HCT116 (cell line): ENCODE results near the gene FAM120A. TPM values are rescaled to one million over a fixed set of nuclear protein-coding genes. Genes with fewer than 3 reads are reported as not detected.

Experiments
- ATAC-seq: fragments of 200-7000 bp; cut with Tn5 transposase; 2 replicates; pipeline ENCODE4 v1.9.1; 2020; ENCODE audit warnings: mild to moderate bottlenecking, moderate library complexity
- BruUV-seq: library from RNA; stranded (reverse); fragments of 400-500 nt; replicated peaks from 2 replicates; lab custom pipeline; 2021; lab: Mats Ljungman, UMichigan
- CTCF ChIA-PET: fragments of 300-600 bp; sonication (Branson Sonifier 250); formaldehyde crosslinking; loops from one replicate; lab custom pipeline; 2021; ENCODE audit warnings: antibody characterized with exemption; lab: Charles Lee
- POLR2A ChIA-PET: fragments of 300-600, 350-600 bp; sonication (Branson Sonifier 250); formaldehyde crosslinking; loops from one replicate; lab custom pipeline; 2021; ENCODE audit warnings: antibody characterized with exemption; lab: Charles Lee
- RAD21 ChIA-PET, 2 experiments: fragments of 300-600 bp; sonication (Branson Sonifier 250); formaldehyde crosslinking; loops; one replicate each; lab custom pipeline; 2023; ENCODE audit warnings: low total read pairs in 2 of 2; ENCODE audit not compliant: uncharacterized antibody in 2 of 2, unreplicated experiment in 2 of 2, low non-redundant PET in 1 of 2; lab: Charles Lee
- DNase-seq: peaks from one replicate; pipeline ENCODE4 v3.0.0-alpha.2; 2010; ENCODE audit warnings: low read depth, low spot score
- H2AFZ ChIP-seq: fragments of 200-600 bp; shearing (Covaris generic), sonication (generic); 2 replicates; pipeline ENCODE4 v1.6.1; 2017; ENCODE audit warnings: low read depth, mixed run types, mixed read lengths, antibody characterized with exemption, low read length; ENCODE audit not compliant: poor library complexity, severe bottlenecking
- H3K27ac ChIP-seq: 2 replicates; pipeline ENCODE4 v1.5.1; 2012; ENCODE audit warnings: low read depth, low read length
- H3K27me3 ChIP-seq: fragments of 200-600 bp; sonication (generic); 2 replicates; pipeline ENCODE4 v1.6.1; 2016; ENCODE audit warnings: mixed run types, low read length, mixed read lengths; ENCODE audit not compliant: insufficient read depth
- H3K36me3 ChIP-seq, 2 experiments: fragments of 200-500 bp in 1 of 2; fragments of 200-600 bp in 1 of 2; sonication (Bioruptor generic) in 1 of 2; sonication (generic) in 1 of 2; 2 replicates each; pipeline versions ENCODE4 v1.5.1 to v1.6.1; 2014 to 2016; ENCODE audit warnings: low read length in 2 of 2, inconsistent platforms in 1 of 2, mixed read lengths in 1 of 2, mixed run types in 1 of 2; ENCODE audit not compliant: insufficient read depth in 2 of 2, control insufficient read depth in 1 of 2
- H3K4me1 ChIP-seq, 2 experiments: fragments of 200-600 bp in 1 of 2; sonication (generic) in 1 of 2; 2 replicates each; pipeline versions ENCODE4 v1.5.1 to v1.6.1; 2012 to 2017; ENCODE audit warnings: low read length in 2 of 2, inconsistent platforms in 1 of 2, mild to moderate bottlenecking in 1 of 2, mixed read lengths in 1 of 2, mixed run types in 1 of 2, moderate library complexity in 1 of 2; ENCODE audit not compliant: insufficient read depth in 2 of 2, control insufficient read depth in 1 of 2
- H3K4me2 ChIP-seq: fragments of 200-600 bp; sonication (generic); 2 replicates; pipeline ENCODE4 v1.6.1; 2017; ENCODE audit warnings: mixed run types, low read length, mixed read lengths
- H3K4me3 ChIP-seq, 2 experiments: fragments of 200-600 bp in 1 of 2; sonication (generic) in 1 of 2; replicated peaks in 1 of 2; 2 replicates each; pipeline ENCODE4 v1.5.1; 2011 to 2016; ENCODE audit warnings: low read length in 2 of 2, control low read depth in 1 of 2, low read depth in 1 of 2, mild to moderate bottlenecking in 1 of 2, mixed read lengths in 1 of 2, mixed run types in 1 of 2
- H3K79me2 ChIP-seq: fragments of 200-600 bp; sonication (generic); 2 replicates; pipeline ENCODE4 v1.6.1; 2017; ENCODE audit warnings: mild to moderate bottlenecking, mixed run types, low read length, moderate library complexity, mixed read lengths; ENCODE audit not compliant: insufficient read depth
- H3K9ac ChIP-seq: fragments of 200-600 bp; sonication (generic); 2 replicates; pipeline ENCODE4 v1.6.1; 2016; ENCODE audit warnings: low read length, mixed read lengths
- H3K9me2 ChIP-seq: fragments of 200-600 bp; sonication (generic), shearing (Covaris generic); 2 replicates; pipeline ENCODE4 v1.6.1; 2017; ENCODE audit warnings: mixed run types, mild to moderate bottlenecking, moderate library complexity; ENCODE audit not compliant: insufficient read depth
- H3K9me3 ChIP-seq, 2 experiments: fragments of 200-500 bp in 1 of 2; fragments of 200-600 bp in 1 of 2; sonication (Bioruptor generic) in 1 of 2; sonication (generic) in 1 of 2; 2 replicates each; pipeline ENCODE4 v1.6.1; 2014 to 2017; ENCODE audit warnings: low read length in 2 of 2, mixed read lengths in 2 of 2, inconsistent platforms in 1 of 2, low read depth in 1 of 2, mild to moderate bottlenecking in 1 of 2, mixed run types in 1 of 2, moderate library complexity in 1 of 2; ENCODE audit not compliant: control insufficient read depth in 1 of 2, insufficient read depth in 1 of 2
- H4K20me1 ChIP-seq: fragments of 200-600 bp; sonication (generic), shearing (Covaris generic); 2 replicates; pipeline ENCODE4 v1.6.1; 2017; ENCODE audit warnings: mixed run types, mild to moderate bottlenecking, moderate library complexity; ENCODE audit not compliant: insufficient read depth
- CEBPB ChIP-seq: IDR thresholded peaks from 2 replicates; pipeline ENCODE4 v1.6.1; 2012; ENCODE audit warnings: low read depth
- EGR1 ChIP-seq: IDR thresholded peaks from 2 replicates; pipeline ENCODE4 v1.6.1; 2012; ENCODE audit warnings: low read depth
- ELF1 ChIP-seq: IDR thresholded peaks from 2 replicates; pipeline ENCODE4 v1.6.1; 2012; ENCODE audit warnings: low read depth, borderline replicate concordance
- POLR2A ChIP-seq: IDR thresholded peaks from 2 replicates; pipeline ENCODE4 v1.7.0; 2011; ENCODE audit warnings: borderline replicate concordance; ENCODE audit not compliant: insufficient read depth, insufficient read length; ENCODE audit errors: extremely low read depth
- POLR2AphosphoS5 ChIP-seq: IDR thresholded peaks from 2 replicates; pipeline ENCODE4 v1.6.1; 2011; ENCODE audit warnings: mild to moderate bottlenecking, low read depth, low read length, moderate library complexity
- RAD21 ChIP-seq: IDR thresholded peaks from 2 replicates; pipeline ENCODE4 v1.6.1; 2012; ENCODE audit warnings: low read depth, mild to moderate bottlenecking
- SIN3A ChIP-seq: IDR thresholded peaks from 2 replicates; pipeline ENCODE4 v1.6.1; 2012; ENCODE audit warnings: low read depth
- SRF ChIP-seq: IDR thresholded peaks from 2 replicates; pipeline ENCODE4 v1.6.1; 2012; ENCODE audit warnings: low read depth
- TCF7L2 ChIP-seq: IDR thresholded peaks from 2 replicates; pipeline ENCODE4 v1.7.0; 2011; ENCODE audit warnings: borderline replicate concordance, inconsistent platforms; ENCODE audit not compliant: insufficient read depth, insufficient read length; ENCODE audit errors: extremely low read depth
- YY1 ChIP-seq: IDR thresholded peaks from 2 replicates; pipeline ENCODE4 v1.6.1; 2011; ENCODE audit warnings: low read length, low read depth, moderate library complexity, mild to moderate bottlenecking; ENCODE audit not compliant: insufficient replicate concordance; ENCODE audit errors: extremely low read depth
- ZBTB33 ChIP-seq: IDR thresholded peaks from 2 replicates; pipeline ENCODE4 v1.6.1; 2011; ENCODE audit warnings: mild to moderate bottlenecking, low read length, moderate library complexity; ENCODE audit not compliant: insufficient replicate concordance; ENCODE audit errors: extremely low read depth
- ZFX ChIP-seq: fragments of 450-650 bp; IDR thresholded peaks from 2 replicates; pipeline ENCODE4 v1.6.1; 2017
- ZNF274 ChIP-seq: fragments of 200-500 bp; sonication (Bioruptor generic); IDR thresholded peaks from 2 replicates; pipeline ENCODE4 v1.6.1; 2014; ENCODE audit warnings: mild to moderate bottlenecking, low read depth, low read length, inconsistent platforms
- intact Hi-C: fragments of 100-400 bp; cut with micrococcal nuclease; formaldehyde crosslinking; loops from 2 replicates; pipeline ENCODE4 v1.10.0; 2022
- total RNA-seq: library from RNA; stranded (reverse); gene quantifications from one replicate; pipeline ENCODE4 v1.2.1, GENCODE V29; 2021; ENCODE audit not compliant: unreplicated experiment
- TF ChIP-seq, protein P1 (sequence below), 3 experiments: fragments of 200-600 bp in 1 of 3; sonication (generic) in 1 of 3; IDR thresholded peaks in 2 of 3; conservative IDR thresholded peaks in 1 of 3; 2 replicates each; pipeline ENCODE4 v1.5.1; 2012 to 2017; ENCODE audit warnings: low read depth in 2 of 3, low read length in 2 of 3, antibody characterized with exemption in 1 of 3, borderline replicate concordance in 1 of 3, control low read depth in 1 of 3, mild to moderate bottlenecking in 1 of 3, mixed read lengths in 1 of 3, mixed run types in 1 of 3, moderate library complexity in 1 of 3; ENCODE audit not compliant: insufficient read depth in 1 of 3

The FAM120A gene
- total RNA-seq, 1 experiment from 2014 or later, result 122 TPM

- Histone ChIP-seq H3K36me3 (peaks cover 12 to 22% of the 10 kb centered on the region in 2 experiments; a peak in 2 of 4 replicates), H3K9ac (no peak overlapping the region), H2AFZ (no peak overlapping the region), H4K20me1 (no peaks in the 10 kb centered on the region), H3K79me2 (peaks cover 21% of the 10 kb centered on the region; the same call in 1 of the 2 replicates), H3K4me3 (no peak overlapping the region), H3K9me2 (no peaks in the 10 kb centered on the region), H3K9me3 (no peaks in the 10 kb centered on the region), H3K27me3 (no peaks in the 10 kb centered on the region)
- DNase-seq, result no peak
- no peak for ATAC-seq
- POLR2A ChIA-PET, result no interaction called here
- RAD21 ChIA-PET, result no interaction called here
- no TSS peak for BruUV-seq
- intact Hi-C loops, result no loop called here
- CTCF ChIA-PET, result no interaction called here
- TF ChIP-seq CEBPB (no peak), SRF (no peak), POLR2A (no peak), ELF1 (no peak), EGR1 (no peak), YY1 (no peak), ZNF274 (no peak), SIN3A (no peak), POLR2AphosphoS5 (no peak), ZFX (no peak), ZBTB33 (no peak), TCF7L2 (no peak), RAD21 (no peak)
- TF ChIP-seq, protein P1, sequence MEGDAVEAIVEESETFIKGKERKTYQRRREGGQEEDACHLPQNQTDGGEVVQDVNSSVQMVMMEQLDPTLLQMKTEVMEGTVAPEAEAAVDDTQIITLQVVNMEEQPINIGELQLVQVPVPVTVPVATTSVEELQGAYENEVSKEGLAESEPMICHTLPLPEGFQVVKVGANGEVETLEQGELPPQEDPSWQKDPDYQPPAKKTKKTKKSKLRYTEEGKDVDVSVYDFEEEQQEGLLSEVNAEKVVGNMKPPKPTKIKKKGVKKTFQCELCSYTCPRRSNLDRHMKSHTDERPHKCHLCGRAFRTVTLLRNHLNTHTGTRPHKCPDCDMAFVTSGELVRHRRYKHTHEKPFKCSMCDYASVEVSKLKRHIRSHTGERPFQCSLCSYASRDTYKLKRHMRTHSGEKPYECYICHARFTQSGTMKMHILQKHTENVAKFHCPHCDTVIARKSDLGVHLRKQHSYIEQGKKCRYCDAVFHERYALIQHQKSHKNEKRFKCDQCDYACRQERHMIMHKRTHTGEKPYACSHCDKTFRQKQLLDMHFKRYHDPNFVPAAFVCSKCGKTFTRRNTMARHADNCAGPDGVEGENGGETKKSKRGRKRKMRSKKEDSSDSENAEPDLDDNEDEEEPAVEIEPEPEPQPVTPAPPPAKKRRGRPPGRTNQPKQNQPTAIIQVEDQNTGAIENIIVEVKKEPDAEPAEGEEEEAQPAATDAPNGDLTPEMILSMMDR (IDR thresholded peaks at IDR 0.05 in 2 of 3, conservative IDR thresholded peaks at IDR 0.05 in 1 of 3; ENCODE audit: borderline replicate concordance in 1 of 3, insufficient read depth in 1 of 3, low read depth in 2 of 3, low read length in 2 of 3), result no peak
- TF ChIP-seq, all 23 proteins: peak for 0
- no peaks in the 10 kb centered on the region for H3K4me1 ChIP-seq
- H3K27ac ChIP-seq, result no peak overlapping the region
- H3K4me2 ChIP-seq, result no peak overlapping the region
Measured at GRCh38 chr9:93541005-93541404, 89.5 kb downstream of the FAM120A start.
